K562 (cell line): ENCODE data around the gene LMAN2. TPM values are rescaled to one million over a fixed set of nuclear protein-coding genes. Genes with fewer than 3 reads are reported as not detected.

Experiments
- BCLAF1 ChIP-seq, 2 experiments: fragments of 450-650 bp in 1 of 2; IDR thresholded peaks; 2 replicates each; pipeline ENCODE4 v1.6.1; 2011 to 2017; ENCODE audit warnings: low read depth in 2 of 2, antibody characterized with exemption in 1 of 2, borderline replicate concordance in 1 of 2, low read length in 1 of 2, mild to moderate bottlenecking in 1 of 2, mixed read lengths in 1 of 2; ENCODE audit not compliant: control insufficient read depth in 1 of 2
- CBX1 ChIP-seq: sonication (generic); IDR thresholded peaks from 2 replicates; pipeline ENCODE4 v1.6.1; 2016; ENCODE audit warnings: antibody characterized with exemption, low read depth, mild to moderate bottlenecking
- CCAR2 ChIP-seq: fragments of 200-400 bp; formaldehyde crosslinking; IDR thresholded peaks from 2 replicates; pipeline ENCODE4 v1.6.1; 2017; ENCODE audit warnings: mild to moderate bottlenecking, low read depth, low read length
- ETV1 ChIP-seq: fragments of 450-650 bp; conservative IDR thresholded peaks from 2 replicates; pipeline ENCODE4 v1.6.1; 2016; ENCODE audit warnings: missing genetic modification characterization, control low read depth, low read depth, missing compliant biosample characterization
- GATA2 ChIP-seq: sonication (generic); formaldehyde crosslinking; IDR thresholded peaks from 2 replicates; pipeline ENCODE4 v1.4.0; 2020; ENCODE audit warnings: mild to moderate bottlenecking, missing genetic modification reagents
- HNRNPH1 ChIP-seq: fragments of 200-400 bp; formaldehyde crosslinking; optimal IDR thresholded peaks from 2 replicates; pipeline ENCODE3; 2017; ENCODE audit warnings: low read depth, mild to moderate bottlenecking, low read length, moderate library complexity
- MECOM ChIP-seq: fragments of 250-450 bp; sonication (Bioruptor Pico); IDR thresholded peaks from 2 replicates; pipeline ENCODE4 v1.8.0; 2022; ENCODE audit warnings: inconsistent platforms
- NCOA4 ChIP-seq: fragments of 450-650 bp; IDR thresholded peaks from 2 replicates; pipeline ENCODE4 v1.6.1; 2018; ENCODE audit warnings: mild to moderate bottlenecking; ENCODE audit not compliant: partially characterized antibody
- NCOA6 ChIP-seq: fragments of 450-650 bp; IDR thresholded peaks from 2 replicates; pipeline ENCODE4 v1.6.1; 2017; ENCODE audit warnings: mild to moderate bottlenecking
- PHF21A ChIP-seq: fragments of 450-650 bp; IDR thresholded peaks from 2 replicates; pipeline ENCODE4 v1.6.1; 2017; ENCODE audit warnings: low read depth, borderline replicate concordance
- TEAD2 ChIP-seq: fragments of 450-650 bp; IDR thresholded peaks from 2 replicates; pipeline ENCODE4 v1.6.1; 2016; ENCODE audit warnings: missing genetic modification characterization, control low read depth, missing compliant biosample characterization
- UBTF ChIP-seq, 2 experiments: IDR thresholded peaks; 2 replicates each; pipeline ENCODE4 v1.6.1; 2012; ENCODE audit warnings: improper control_type of control experiment in 2 of 2, low read depth in 2 of 2, low read length in 2 of 2, borderline replicate concordance in 1 of 2
- ZC3H4 ChIP-seq: sonication (generic); formaldehyde crosslinking; IDR thresholded peaks from 2 replicates; pipeline ENCODE4 v1.9.0; 2021; ENCODE audit warnings: missing genetic modification reagents, borderline replicate concordance
- ZFP1 ChIP-seq: fragments of 450-650 bp; formaldehyde crosslinking; IDR thresholded peaks from 2 replicates; pipeline ENCODE4 v1.4.0; 2020; ENCODE audit warnings: mild to moderate bottlenecking, mixed read lengths
- ZNF121 ChIP-seq: sonication (generic); formaldehyde crosslinking; conservative IDR thresholded peaks from 2 replicates; pipeline ENCODE4 v1.8.0; 2022; ENCODE audit warnings: missing genetic modification reagents
- ZNF124 ChIP-seq: sonication (generic); formaldehyde crosslinking; IDR thresholded peaks from 2 replicates; pipeline ENCODE4 v1.8.1; 2022; ENCODE audit warnings: missing genetic modification reagents
- ZNF253 ChIP-seq: fragments of 250-450 bp; sonication (Bioruptor Pico); conservative IDR thresholded peaks from 2 replicates; pipeline ENCODE4 v1.6.1; 2021; ENCODE audit warnings: mild to moderate bottlenecking
- polyA plus RNA-seq, 8 experiments: library from polyadenylated mRNA; depleted of rRNA in 4 of 8; stranded (reverse) in 5 of 8; unstranded in 3 of 8; fragments of >200 nt; fragmentation: Nextera tagmentation in 2 of 8; fragmentation: Illumina TruSeq in 1 of 8; extraction: Ambion mirVana in 2 of 8; extraction: Trizol in 1 of 8; gene quantifications; 2 replicates each; pipeline versions ENCODE4 v1.2.1 to v1.2.3, GENCODE V29; 2011 to 2014; ENCODE audit warnings: inconsistent platforms in 1 of 8, missing spikeins in 1 of 8
- total RNA-seq, 7 experiments: library from RNA; depleted of rRNA in 6 of 7; stranded (reverse); fragments of >200 nt in 6 of 7; fragmentation: Illumina TruSeq in 2 of 7; extraction: Trizol in 2 of 7; gene quantifications; 2 replicates each; pipeline versions ENCODE4 v1.2.1 to v1.2.3, GENCODE V29; 2011 to 2021; ENCODE audit warnings: low replicate concordance in 1 of 7
- TF ChIP-seq, protein P1 (sequence below), 2 experiments: fragments of 200-800 bp in 1 of 2; sonication (Bioruptor generic) in 1 of 2; sonication (generic) in 1 of 2; formaldehyde crosslinking in 1 of 2; IDR thresholded peaks in 1 of 2; conservative IDR thresholded peaks in 1 of 2; 2 replicates each; pipeline versions ENCODE4 v1.5.0 to v1.6.1; 2016 to 2020; ENCODE audit warnings: missing compliant biosample characterization in 1 of 2, missing genetic modification characterization in 1 of 2, missing genetic modification reagents in 1 of 2
- TF ChIP-seq, protein P2 (sequence below): fragments of 450-650 bp; formaldehyde crosslinking; conservative IDR thresholded peaks from 2 replicates; pipeline ENCODE4 v1.4.0; 2022; ENCODE audit warnings: mild to moderate bottlenecking, missing genetic modification characterization

The LMAN2 gene
- total and polyA plus RNA-seq, 9 of the 15 experiments (the other 6 are each of a cell fraction or from before 2014, with no cell fraction given) = 2.7 to 254 (median 136) TPM

DNA sequence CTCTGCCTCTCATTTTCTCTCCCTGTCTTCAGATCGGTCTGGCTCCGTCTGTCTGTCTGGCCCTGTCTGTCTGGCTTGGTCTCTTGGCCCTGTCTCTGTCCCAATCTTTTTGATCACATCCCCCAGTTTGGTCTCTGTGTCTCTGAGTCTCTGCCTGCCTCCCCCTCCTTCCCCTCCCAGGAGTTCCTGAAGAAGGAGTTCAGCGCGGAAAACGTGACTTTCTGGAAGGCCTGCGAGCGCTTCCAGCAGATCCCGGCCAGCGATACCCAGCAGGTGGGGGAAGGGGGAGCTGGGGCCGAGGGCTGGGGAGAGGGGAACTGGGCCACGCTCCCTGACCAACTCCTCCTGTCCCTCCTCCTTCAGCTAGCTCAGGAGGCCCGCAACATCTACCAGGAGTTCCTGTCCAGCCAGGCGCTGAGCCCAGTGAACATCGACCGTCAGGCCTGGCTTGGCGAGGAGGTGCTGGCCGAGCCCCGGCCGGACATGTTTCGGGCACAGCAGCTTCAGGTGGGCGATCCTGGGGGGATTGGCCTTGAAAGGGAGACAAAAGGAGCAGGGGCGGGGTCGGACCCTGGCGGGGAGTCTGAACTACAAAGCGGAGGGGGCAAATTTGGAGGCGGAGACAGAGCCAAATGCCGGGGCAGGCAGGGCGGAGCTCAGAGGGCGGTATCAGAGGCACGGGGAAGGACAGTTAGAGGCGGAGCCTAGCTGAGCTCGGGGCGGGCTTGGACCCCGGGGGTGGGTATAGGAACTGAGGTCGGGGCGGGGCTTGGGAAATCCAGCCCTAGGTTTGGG lies 15.3 kb upstream of the LMAN2 start (continued):
- TF ChIP-seq ETV1 (tag) (peak; percentile 26; the same call in 1 of the 2 replicates), NCOA6 (no peak), UBTF (IDR thresholded peaks at IDR 0.05; ENCODE audit: borderline replicate concordance in 1 of 2, low read depth in 2 of 2, low read length in 2 of 2) (peak; percentile 32 to 46; a peak in 2 of 4 replicates), PHF21A (no peak), MECOM (CRISPR knock-in tag) (no peak), CBX1 (no peak; the same call in 1 of the 2 replicates), ZNF253 (CRISPR knock-in tag) (no peak), BCLAF1 (IDR thresholded peaks at IDR 0.05; ENCODE audit: borderline replicate concordance in 1 of 2, control insufficient read depth in 1 of 2, low read depth in 2 of 2, low read length in 1 of 2) (no peak), NCOA4 (no peak), ZC3H4 (CRISPR knock-in tag) (no peak), HNRNPH1 (no peak), TEAD2 (tag) (no peak), ZNF124 (CRISPR knock-in tag) (no peak), ZFP1 (CRISPR knock-in tag) (no peak), ZNF121 (CRISPR knock-in tag) (no peak), GATA2 (CRISPR knock-in tag) (peak; percentile 90), CCAR2 (no peak)
- TF ChIP-seq, protein P1, sequence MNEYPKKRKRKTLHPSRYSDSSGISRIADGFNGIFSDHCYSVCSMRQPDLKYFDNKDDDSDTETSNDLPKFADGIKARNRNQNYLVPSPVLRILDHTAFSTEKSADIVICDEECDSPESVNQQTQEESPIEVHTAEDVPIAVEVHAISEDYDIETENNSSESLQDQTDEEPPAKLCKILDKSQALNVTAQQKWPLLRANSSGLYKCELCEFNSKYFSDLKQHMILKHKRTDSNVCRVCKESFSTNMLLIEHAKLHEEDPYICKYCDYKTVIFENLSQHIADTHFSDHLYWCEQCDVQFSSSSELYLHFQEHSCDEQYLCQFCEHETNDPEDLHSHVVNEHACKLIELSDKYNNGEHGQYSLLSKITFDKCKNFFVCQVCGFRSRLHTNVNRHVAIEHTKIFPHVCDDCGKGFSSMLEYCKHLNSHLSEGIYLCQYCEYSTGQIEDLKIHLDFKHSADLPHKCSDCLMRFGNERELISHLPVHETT (CRISPR knock-in tag; conservative IDR thresholded peaks at IDR 0.05 in 1 of 2, IDR thresholded peaks at IDR 0.05 in 1 of 2) = peak in 1 of 2 experiments; percentile 78; a peak in 2 of 4 replicates
- TF ChIP-seq, protein P2, sequence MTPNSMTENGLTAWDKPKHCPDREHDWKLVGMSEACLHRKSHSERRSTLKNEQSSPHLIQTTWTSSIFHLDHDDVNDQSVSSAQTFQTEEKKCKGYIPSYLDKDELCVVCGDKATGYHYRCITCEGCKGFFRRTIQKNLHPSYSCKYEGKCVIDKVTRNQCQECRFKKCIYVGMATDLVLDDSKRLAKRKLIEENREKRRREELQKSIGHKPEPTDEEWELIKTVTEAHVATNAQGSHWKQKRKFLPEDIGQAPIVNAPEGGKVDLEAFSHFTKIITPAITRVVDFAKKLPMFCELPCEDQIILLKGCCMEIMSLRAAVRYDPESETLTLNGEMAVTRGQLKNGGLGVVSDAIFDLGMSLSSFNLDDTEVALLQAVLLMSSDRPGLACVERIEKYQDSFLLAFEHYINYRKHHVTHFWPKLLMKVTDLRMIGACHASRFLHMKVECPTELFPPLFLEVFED (CRISPR knock-in tag) = 0 out of 2 replicates have a peak, but pooled peaks have one; percentile 35
